GF-D8 (cell line): ENCODE measurements around the gene NR2F1-AS1.

Experiments used
- DNase-seq: peaks from one replicate; lab custom pipeline; 2025; lab: John Stamatoyannopoulos, UW

NR2F1-AS1 gene

GRCh38 chr5:93603078-93603792 lies 22.2 kb upstream of the NR2F1-AS1 start:
- no peak for DNase-seq

DNA sequence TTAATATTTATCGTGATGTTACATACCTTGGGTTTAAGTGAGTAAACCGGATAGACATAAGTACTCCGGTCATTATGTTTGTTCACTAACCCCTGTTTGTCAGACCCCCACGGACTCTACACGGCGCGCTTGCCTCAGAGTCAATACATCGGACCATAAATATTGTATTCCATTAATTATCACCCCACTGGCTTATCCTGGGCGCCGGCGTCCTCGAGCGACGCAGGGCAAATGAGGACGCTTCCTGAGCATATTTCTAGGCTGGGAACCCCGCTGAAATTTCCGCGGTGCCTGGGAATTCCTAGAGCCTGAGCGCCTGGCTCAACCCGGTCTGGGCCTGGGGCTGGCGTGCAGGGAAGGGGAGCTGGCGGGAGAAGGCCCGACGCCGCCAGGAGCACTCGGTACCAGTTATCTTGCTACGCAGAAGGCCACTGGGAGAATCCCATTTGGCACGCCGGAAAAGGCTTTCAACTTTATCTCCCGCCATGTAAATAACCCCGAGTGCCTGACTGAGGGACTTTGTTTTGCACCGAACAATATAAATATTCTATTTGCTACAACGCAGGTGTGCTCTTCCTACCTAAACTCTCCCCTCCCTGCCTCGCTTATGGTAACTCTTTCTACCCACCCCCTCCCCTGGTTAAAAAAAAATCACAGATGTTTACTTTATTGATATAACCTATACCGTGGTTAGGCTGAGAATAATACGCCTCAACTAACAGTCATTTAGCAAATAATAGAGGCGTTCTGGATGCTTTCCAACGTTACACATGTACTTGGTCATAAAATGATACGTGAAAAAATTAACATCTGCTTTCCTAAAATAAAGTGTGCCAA lies 21.4 kb upstream of the NR2F1-AS1 start:
- no peak for DNase-seq

DNA sequence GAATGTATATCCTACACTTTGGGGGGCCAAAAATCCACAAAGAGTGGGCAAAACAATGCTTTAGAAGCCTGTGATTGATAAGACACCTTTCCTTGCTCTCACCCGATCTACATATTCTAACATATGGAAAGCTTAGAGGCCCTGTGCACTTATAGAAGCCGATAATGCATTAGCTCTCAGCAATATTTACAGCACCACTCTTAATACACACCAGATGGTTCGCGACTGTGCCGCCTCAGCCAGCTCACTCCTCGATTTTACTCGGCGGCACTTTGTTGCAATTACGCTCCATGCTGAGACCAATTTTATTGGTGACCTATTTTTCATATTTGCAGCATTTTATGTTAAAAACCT lies 20.8 kb upstream of the NR2F1-AS1 start:
- DNase-seq, result no peak

DNA sequence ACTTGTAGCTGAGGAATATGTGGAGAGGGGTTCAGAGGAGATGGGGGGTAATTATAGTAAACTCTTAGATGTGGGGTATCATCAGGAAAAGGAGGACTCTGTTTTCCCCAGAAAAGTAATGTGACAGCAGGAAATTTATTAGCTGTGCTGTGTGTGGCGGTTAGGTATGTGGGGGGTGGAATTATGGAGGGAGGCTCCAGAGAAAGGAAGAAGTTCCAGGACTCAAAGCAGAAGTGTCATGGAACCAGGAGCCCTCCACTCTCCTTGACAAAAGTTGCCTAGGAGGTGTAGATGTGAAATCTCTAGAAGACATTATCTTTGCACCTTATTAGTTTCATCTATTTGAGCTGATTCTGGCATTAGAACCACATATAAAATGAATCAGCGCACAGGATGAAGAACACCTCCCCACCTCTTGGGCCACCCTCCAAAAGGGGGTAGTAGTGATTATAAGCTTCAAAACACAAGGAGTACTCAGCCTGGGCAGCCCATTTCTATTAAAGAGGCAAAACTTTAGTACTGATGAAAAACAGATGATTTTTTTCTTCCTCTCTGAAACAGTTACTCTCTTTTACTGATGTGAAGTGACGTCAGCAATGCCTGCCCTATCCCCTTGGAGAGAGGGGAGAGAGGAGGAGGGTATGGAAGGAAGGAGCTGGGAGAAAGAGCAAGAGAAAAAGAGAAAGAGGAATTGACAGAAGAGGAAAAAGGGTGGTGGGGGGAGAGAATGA lies 20.2 kb upstream of the NR2F1-AS1 start:
- no peak for DNase-seq

GRCh38 chr5:93600409-93601070 lies 19.5 kb upstream of the NR2F1-AS1 start:
- no peak for DNase-seq

DNA sequence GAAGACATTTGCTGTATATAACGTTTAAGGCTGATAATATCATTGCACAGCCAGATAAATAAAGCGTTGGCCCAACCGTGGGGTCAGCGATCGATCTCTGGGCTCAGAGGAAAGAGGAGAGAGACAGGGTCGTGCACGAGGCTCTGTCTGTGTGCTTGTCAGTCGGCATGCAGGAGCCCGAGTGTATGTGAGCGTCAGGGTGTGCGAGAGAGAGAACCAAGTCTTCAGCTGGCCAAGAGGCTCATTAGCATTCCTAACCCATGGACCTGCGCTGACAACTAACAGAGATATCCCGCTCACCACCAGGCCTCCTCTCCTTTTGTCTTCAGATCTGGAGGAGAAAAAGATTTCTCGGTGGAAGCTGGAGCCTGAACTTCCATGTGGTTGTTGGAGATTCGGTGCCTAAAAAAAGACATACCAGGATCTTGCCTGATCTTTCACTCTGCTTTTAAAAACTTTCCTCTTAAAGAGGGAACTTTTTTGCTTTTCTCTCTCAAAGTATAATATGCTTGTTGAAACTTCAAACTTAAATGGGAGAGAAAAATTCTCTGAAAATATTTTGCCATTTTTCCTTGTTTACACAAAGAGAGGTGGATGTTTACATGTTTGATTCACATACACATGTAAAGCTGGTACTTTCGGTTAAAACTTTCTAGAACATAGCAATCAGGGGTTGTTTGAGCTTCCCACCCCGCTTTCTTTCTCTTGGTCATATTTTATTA lies 18.5 kb upstream of the NR2F1-AS1 start:
- no peak for DNase-seq

- DNase-seq, result no peak
Observed at GRCh38 chr5:93599001-93599379, 18.0 kb upstream of the NR2F1-AS1 start.

DNA sequence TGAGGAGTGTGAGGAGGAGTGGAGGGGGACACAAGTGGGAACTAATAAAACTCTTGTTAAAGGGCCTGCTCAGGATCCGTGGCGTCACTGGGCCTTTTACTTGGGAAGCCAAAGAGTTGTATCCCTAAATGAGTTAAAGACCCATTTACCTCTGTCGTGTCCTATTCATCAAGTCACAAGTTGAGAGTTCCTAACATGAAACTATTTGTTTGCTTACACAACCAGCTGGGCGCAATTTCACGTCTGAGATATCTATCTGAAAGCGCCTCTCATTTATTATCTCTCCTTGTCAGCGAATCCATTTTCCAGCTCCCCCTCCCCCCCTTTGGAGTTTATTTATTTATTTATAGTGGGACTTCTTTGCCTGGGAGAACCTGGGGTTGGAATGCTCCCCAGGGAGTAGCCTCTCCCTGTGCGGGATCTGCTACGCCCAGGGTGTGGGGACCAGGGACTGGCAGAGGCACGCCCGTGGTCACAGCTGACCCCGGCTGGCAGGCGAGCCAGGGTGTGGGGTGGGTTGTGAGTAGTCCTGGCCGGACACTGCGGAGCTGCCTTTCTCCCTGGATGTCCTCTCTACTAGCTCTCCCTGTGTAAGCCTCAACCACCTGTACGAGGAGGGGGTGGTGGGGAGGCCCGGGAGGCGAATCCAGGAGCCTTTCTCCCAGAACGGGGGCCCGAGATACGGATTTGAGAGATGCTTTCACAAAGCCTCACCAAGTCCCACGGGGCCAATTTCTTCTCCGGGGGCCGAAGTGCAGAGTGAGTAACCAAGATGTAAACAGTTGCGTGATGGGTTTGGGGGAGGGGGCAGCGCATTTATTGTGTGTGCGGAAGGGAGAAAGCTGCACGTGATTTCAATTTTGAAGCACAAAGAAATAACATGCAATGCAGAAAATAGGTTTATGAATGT lies 17.3 kb upstream of the NR2F1-AS1 start:
- DNase-seq, result no peak

- peak; percentile 8 for DNase-seq
Observed at GRCh38 chr5:93596676-93597490, 15.9 kb upstream of the NR2F1-AS1 start.

GRCh38 chr5:93596310-93596675 lies 15.3 kb upstream of the NR2F1-AS1 start:
- DNase-seq, result no peak

- DNase-seq, result no peak
Observed at GRCh38 chr5:93595420-93596147, 14.6 kb upstream of the NR2F1-AS1 start.

- DNase-seq, result no peak
Observed at GRCh38 chr5:93594591-93595419, 13.8 kb upstream of the NR2F1-AS1 start.

- DNase-seq, result no peak
Observed at GRCh38 chr5:93593476-93594131, 12.6 kb upstream of the NR2F1-AS1 start.

GRCh38 chr5:93592883-93593282 lies 11.9 kb upstream of the NR2F1-AS1 start:
- no peak for DNase-seq

- DNase-seq, result no peak
Observed at GRCh38 chr5:93591323-93591945, 10.4 kb upstream of the NR2F1-AS1 start.

GRCh38 chr5:93590493-93590892 lies 9.5 kb upstream of the NR2F1-AS1 start:
- no peak for DNase-seq

- no peak for DNase-seq
Observed at GRCh38 chr5:93589829-93590215, 8.8 kb upstream of the NR2F1-AS1 start.
